Measurements from ENCODE around the gene TAF10.

The TAF10 gene

GRCh38 chr11:6612213-6613041, at the start of gene TAF10:
Gene TAF10 (minus strand): TSS chr11:6612216. CDS start chr11:6612189, 27 bp downstream.
- TF ChIP-seq Cebpa-rat (IDR thresholded peaks at IDR 0.05) = no peak
- Histone ChIP-seq H3K9ac (peak within 1 kb of the TSS; percentile 89 to 96 (median 94)), H3K4me1 (peaks cover 31 to 89% (median 44%) of the 10 kb centered on the region in 10 experiments), H3K27ac (peak within 1 kb of the TSS; percentile 84 to 95 (median 91)), H3K4me3 (peak within 1 kb of the TSS; percentile 81 to 97 (median 92)), H3K4me2 (peak within 1 kb of the TSS; percentile 88 to 97 (median 94)), H3K9me3 (replicated peaks in 1 of 11) (no peaks in the 10 kb centered on the region), H3K27me3 (no peaks in the 10 kb centered on the region), H4K20me1 (peaks cover 7 to 61% (median 26%) of the 10 kb centered on the region in 11 experiments; a peak in 16 of 22 replicates), H3K36me3 (peaks cover 52 to 82% (median 71%) of the 10 kb centered on the region in 11 experiments)

GRCh38 chr11:6660712-6661111, 48.7 kb upstream of the TAF10 start:
- no peak overlapping the region for H3K4me3 ChIP-seq
- no peaks in the 10 kb centered on the region for H3K9me3 ChIP-seq (replicated peaks in 1 of 11)
- H3K4me2 ChIP-seq = no peak overlapping the region
- no peak for TF ChIP-seq Cebpa-rat (IDR thresholded peaks at IDR 0.05)
- no peaks in the 10 kb centered on the region for H3K36me3 ChIP-seq
- H3K4me1 ChIP-seq = peaks cover 0 to 9% (median 0%) of the 10 kb centered on the region in 10 experiments; a peak in 5 of 20 replicates
- no peak overlapping the region for H3K9ac ChIP-seq
- peaks cover 3 to 20% (median 16%) of the 10 kb centered on the region in 11 experiments; a peak in 19 of 22 replicates for H3K27me3 ChIP-seq
- H4K20me1 ChIP-seq = no peaks in the 10 kb centered on the region
- no peak overlapping the region for H3K27ac ChIP-seq

- H3K27ac ChIP-seq = no peak overlapping the region
- TF ChIP-seq Cebpa-rat (IDR thresholded peaks at IDR 0.05) = no peak
- H3K27me3 ChIP-seq = peaks cover 18 to 39% (median 35%) of the 10 kb centered on the region in 11 experiments
- no peaks in the 10 kb centered on the region for H3K9me3 ChIP-seq (replicated peaks in 1 of 11)
- H3K4me1 ChIP-seq = peaks cover 11 to 24% (median 15%) of the 10 kb centered on the region in 10 experiments
- no peak overlapping the region for H3K4me3 ChIP-seq
- no peak overlapping the region for H3K4me2 ChIP-seq
- no peaks in the 10 kb centered on the region for H4K20me1 ChIP-seq
- H3K36me3 ChIP-seq = no peaks in the 10 kb centered on the region
- H3K9ac ChIP-seq = no peak overlapping the region
Measured at GRCh38 chr11:6658647-6659046, 46.6 kb upstream of the TAF10 start.

GRCh38 chr11:6657346-6657745, 45.3 kb upstream of the TAF10 start:
- TF ChIP-seq Cebpa-rat (IDR thresholded peaks at IDR 0.05) = no peak

GRCh38 chr11:6656936-6657335, 44.9 kb upstream of the TAF10 start:
- Histone ChIP-seq H3K4me3 (no peak overlapping the region), H3K27me3 (peaks cover 18 to 40% (median 35%) of the 10 kb centered on the region in 11 experiments), H3K27ac (no peak overlapping the region), H4K20me1 (peaks cover 0 to 7% (median 0%) of the 10 kb centered on the region in 11 experiments; a peak in 3 of 22 replicates), H3K9ac (no peak overlapping the region), H3K9me3 (replicated peaks in 1 of 11) (no peaks in the 10 kb centered on the region), H3K4me1 (peaks cover 15 to 41% (median 31%) of the 10 kb centered on the region in 10 experiments), H3K4me2 (peak overlapping the region in 1 of 11 experiments; percentile 60; a peak in 2 of 22 replicates), H3K36me3 (no peaks in the 10 kb centered on the region)
- no peak for TF ChIP-seq Cebpa-rat (IDR thresholded peaks at IDR 0.05)

More at GRCh38 chr11:6657346-6657745, 45.3 kb upstream of the TAF10 start:
- H3K4me3 ChIP-seq = no peak overlapping the region
- no peak overlapping the region for H3K9ac ChIP-seq
- H3K4me1 ChIP-seq = peaks cover 15 to 37% (median 28%) of the 10 kb centered on the region in 10 experiments
- no peak overlapping the region for H3K4me2 ChIP-seq
- H3K36me3 ChIP-seq = no peaks in the 10 kb centered on the region
- H3K27ac ChIP-seq = no peak overlapping the region
- no peaks in the 10 kb centered on the region for H3K9me3 ChIP-seq (replicated peaks in 1 of 11)
- peaks cover 18 to 40% (median 35%) of the 10 kb centered on the region in 11 experiments for H3K27me3 ChIP-seq
- peaks cover 0 to 7% (median 0%) of the 10 kb centered on the region in 11 experiments; a peak in 3 of 22 replicates for H4K20me1 ChIP-seq

- H4K20me1 ChIP-seq = peaks cover 0 to 7% (median 0%) of the 10 kb centered on the region in 11 experiments; a peak in 3 of 22 replicates
- no peaks in the 10 kb centered on the region for H3K36me3 ChIP-seq
- H3K27ac ChIP-seq = no peak overlapping the region
- H3K4me1 ChIP-seq = peaks cover 15 to 42% (median 32%) of the 10 kb centered on the region in 10 experiments
- TF ChIP-seq Cebpa-rat (IDR thresholded peaks at IDR 0.05) = no peak
- no peak overlapping the region; a peak in 3 of 22 replicates for H3K9ac ChIP-seq
- peak overlapping the region in 10 of 11 experiments; percentile 45 to 70 (median 62); a peak in 16 of 22 replicates for H3K4me2 ChIP-seq
- no peaks in the 10 kb centered on the region for H3K9me3 ChIP-seq (replicated peaks in 1 of 11)
- H3K27me3 ChIP-seq = peaks cover 18 to 40% (median 35%) of the 10 kb centered on the region in 11 experiments
- peak overlapping the region in 2 of 10 experiments; percentile 70 to 72; a peak in 1 of 20 replicates for H3K4me3 ChIP-seq
Measured at GRCh38 chr11:6656584-6656915, 44.5 kb upstream of the TAF10 start.

- Histone ChIP-seq H4K20me1 (peaks cover 0 to 7% (median 0%) of the 10 kb centered on the region in 11 experiments; a peak in 3 of 22 replicates), H3K27me3 (peaks cover 18 to 40% (median 35%) of the 10 kb centered on the region in 11 experiments), H3K4me1 (peaks cover 15 to 46% (median 34%) of the 10 kb centered on the region in 10 experiments), H3K9me3 (replicated peaks in 1 of 11) (no peaks in the 10 kb centered on the region), H3K27ac (peak within 1 kb of the TSS in 10 of 11 experiments; percentile 62 to 88 (median 84); a peak in 19 of 22 replicates), H3K4me2 (peak within 1 kb of the TSS; percentile 69 to 85 (median 78)), H3K36me3 (no peaks in the 10 kb centered on the region), H3K9ac (peak within 1 kb of the TSS; percentile 76 to 91 (median 84)), H3K4me3 (peak within 1 kb of the TSS; percentile 55 to 78 (median 71))
- no peak for TF ChIP-seq Cebpa-rat (IDR thresholded peaks at IDR 0.05)
Measured at GRCh38 chr11:6655790-6656583, 44.0 kb upstream of the TAF10 start, which contains the start of gene DCHS1. Gene DCHS1 (minus strand): TSS chr11:6655809. CDS start chr11:6641613, 14,196 bp downstream.

- Histone ChIP-seq H3K9me3 (replicated peaks in 1 of 11) (no peaks in the 10 kb centered on the region), H3K4me1 (peaks cover 15 to 49% (median 34%) of the 10 kb centered on the region in 10 experiments), H3K36me3 (no peaks in the 10 kb centered on the region), H3K27ac (peak overlapping the region in 10 of 11 experiments; percentile 62 to 88 (median 84); a peak in 19 of 22 replicates), H3K9ac (peak overlapping the region; percentile 76 to 91 (median 84)), H3K27me3 (peaks cover 18 to 40% (median 35%) of the 10 kb centered on the region in 11 experiments), H3K4me3 (peak overlapping the region; percentile 55 to 78 (median 71)), H3K4me2 (peak overlapping the region; percentile 64 to 85 (median 78)), H4K20me1 (peaks cover 0 to 7% (median 0%) of the 10 kb centered on the region in 11 experiments; a peak in 3 of 22 replicates)
- TF ChIP-seq Cebpa-rat (IDR thresholded peaks at IDR 0.05) = no peak
Measured at GRCh38 chr11:6655020-6655789, 43.2 kb upstream of the TAF10 start.
